Esophagus squamous epithelium (tissue), 5 donors: ENCODE data around the gene MXD1. TPM values are rescaled to one million over a fixed set of nuclear protein-coding genes. Genes with fewer than 3 reads are reported as not detected.

Experiments used
- DNase-seq: peaks from one replicate; lab custom pipeline; 2025; lab: John Stamatoyannopoulos, UW
- H3K27ac ChIP-seq, 4 donors: fragments of 200-600 bp; sonication (generic); one replicate each; pipeline ENCODE4 v1.5.1; 2016 to 2019; ENCODE audit warnings: mild to moderate bottlenecking in 1 of 4
- H3K27me3 ChIP-seq, 4 donors: fragments of 200-600 bp; sonication (generic); 1 replicate in 3 of 4; 2 replicates in 1 of 4; pipeline versions ENCODE4 v1.5.1 to v1.6.0; 2017 to 2021; ENCODE audit warnings: antibody characterized with exemption in 1 of 4
- H3K36me3 ChIP-seq, 3 donors: fragments of 200-600 bp; sonication (generic); one replicate each; pipeline ENCODE4 v1.5.1; 2016 to 2019
- H3K4me1 ChIP-seq, 3 donors: fragments of 200-600 bp; sonication (generic); one replicate each; pipeline ENCODE4 v1.5.1; 2017 to 2019
- H3K4me3 ChIP-seq, 4 donors: fragments of 200-600 bp; sonication (generic); 1 replicate in 3 of 4; 2 replicates in 1 of 4; pipeline ENCODE4 v1.5.1; 2016 to 2019; ENCODE audit warnings: mild to moderate bottlenecking in 2 of 4, moderate library complexity in 1 of 4
- H3K9me3 ChIP-seq, 3 donors: fragments of 200-600 bp; sonication (generic); one replicate each; pipeline ENCODE4 v1.5.1; 2016 to 2019
- CTCF ChIP-seq, 6 experiments: fragments of 450-650 bp in 4 of 6; fragments of 200-600 bp in 2 of 6; sonication (generic) in 2 of 6; IDR thresholded peaks; one replicate each; pipeline ENCODE4 v1.5.1; 2016 to 2019; ENCODE audit warnings: antibody characterized with exemption in 6 of 6, mild to moderate bottlenecking in 4 of 6, moderate library complexity in 4 of 6
- POLR2A ChIP-seq, 4 donors: fragments of 450-650 bp; IDR thresholded peaks; one replicate each; pipeline ENCODE4 v1.6.1; 2017; ENCODE audit warnings: antibody characterized with exemption in 4 of 4, mild to moderate bottlenecking in 4 of 4, moderate library complexity in 3 of 4
- WGBS, 2 donors: methylation state at CpG; one replicate each; pipeline ENCODE4 v1.1.5; 2018; 5-methylcytosine and 5-hydroxymethylcytosine counted together
- intact Hi-C: fragments of 100-400 bp; cut with DNase I; formaldehyde crosslinking; loops from one replicate; pipeline ENCODE4 v1.15.0; 2022
- total RNA-seq, 4 donors: library from RNA; depleted of rRNA; stranded (reverse); fragments of >200 nt; gene quantifications; one replicate each; pipeline ENCODE4 v1.1.0, GENCODE V29; 2016
- donor health status: DM: yes; HTN: yes; CAD: no.

MXD1 gene
- total RNA-seq, 4 donors from 2014 or later = 38.5 to 121 (median 83.2) TPM

- Histone ChIP-seq H3K36me3 (peaks cover 18 to 85% (median 21%) of the 10 kb centered on the region in 3 donors), H3K4me3 (no peak overlapping the region), H3K27ac (no peak overlapping the region), H3K9me3 (no peaks in the 10 kb centered on the region), H3K4me1 (peaks cover 0 to 20% (median 10%) of the 10 kb centered on the region in 3 donors), H3K27me3 (no peaks in the 10 kb centered on the region)
- DNase-seq = no peak
- WGBS, 2 donors = 92 to 98% methylated on average over 5 to 6 of the region's 14 CpGs
- TF ChIP-seq POLR2A (IDR thresholded peaks at IDR 0.05) = no peak
- no peak for TF ChIP-seq CTCF (IDR thresholded peaks at IDR 0.05)
- intact Hi-C loops = no loop called here
Measured at GRCh38 chr2:69937968-69938367, 23.1 kb downstream of the MXD1 start.

- Histone ChIP-seq H3K27ac (no peak overlapping the region), H3K27me3 (no peaks in the 10 kb centered on the region), H3K4me3 (no peak overlapping the region), H3K4me1 (peaks cover 0 to 8% (median 0%) of the 10 kb centered on the region in 3 donors), H3K36me3 (peaks cover 18 to 93% (median 21%) of the 10 kb centered on the region in 3 donors), H3K9me3 (no peaks in the 10 kb centered on the region)
- DNase-seq = no peak
- intact Hi-C loops = no loop called here
- 78 to 86% methylated on average over 14 of the region's 14 CpGs for WGBS, 2 donors
- TF ChIP-seq CTCF (IDR thresholded peaks at IDR 0.05) = no peak
- TF ChIP-seq POLR2A (IDR thresholded peaks at IDR 0.05) = no peak
Measured at GRCh38 chr2:69939722-69940121, 24.8 kb downstream of the MXD1 start.

- no peak overlapping the region for H3K4me3 ChIP-seq
- no peaks in the 10 kb centered on the region for H3K9me3 ChIP-seq
- WGBS, 2 donors = 88 to 96% methylated on average over 8 of the region's 8 CpGs
- H3K27me3 ChIP-seq = no peaks in the 10 kb centered on the region
- intact Hi-C loops = no loop called here
- H3K4me1 ChIP-seq = peaks cover 0 to 16% (median 6%) of the 10 kb centered on the region in 3 donors
- H3K36me3 ChIP-seq = peaks cover 14 to 84% (median 17%) of the 10 kb centered on the region in 3 donors
- no peak for TF ChIP-seq CTCF (IDR thresholded peaks at IDR 0.05)
- no peak for DNase-seq
- H3K27ac ChIP-seq = no peak overlapping the region
Measured at GRCh38 chr2:69940691-69941090, 25.8 kb downstream of the MXD1 start.

GRCh38 chr2:69943000-69943842 lies 28.3 kb downstream of the MXD1 start:
- 79 to 89% methylated on average over 11 of the region's 11 CpGs for WGBS, 2 donors
- peak overlapping the region in 1 of 4 donors; percentile 15 for H3K27ac ChIP-seq

More at GRCh38 chr2:69943000-69943842, 28.3 kb downstream of the MXD1 start:
- intact Hi-C loops = no loop called here
- H3K27me3 ChIP-seq = peaks cover 0 to under 1% (median 0%) of the 10 kb centered on the region in 4 donors
- DNase-seq = no peak
- no peaks in the 10 kb centered on the region for H3K9me3 ChIP-seq
- H3K36me3 ChIP-seq = peaks cover 1 to 58% (median 6%) of the 10 kb centered on the region in 3 donors
- TF ChIP-seq POLR2A (IDR thresholded peaks at IDR 0.05) (no peak), CTCF (IDR thresholded peaks at IDR 0.05) (no peak)
- peaks cover 7 to 31% (median 17%) of the 10 kb centered on the region in 3 donors for H3K4me1 ChIP-seq
- H3K4me3 ChIP-seq = no peak overlapping the region
